WI38 (cell line): ENCODE measurements around the gene SPECC1.

Source experiments
- H3K4me3 ChIP-seq: 2 replicates; pipeline ENCODE4 v1.5.1; 2011; ENCODE audit warnings: low read depth, mild to moderate bottlenecking, control low read depth, low read length
- TF ChIP-seq, protein P1 (sequence below): IDR thresholded peaks from 2 replicates; pipeline ENCODE4 v1.5.1; 2012; ENCODE audit warnings: low read depth, mild to moderate bottlenecking, control low read depth, low read length

Gene SPECC1

DNA sequence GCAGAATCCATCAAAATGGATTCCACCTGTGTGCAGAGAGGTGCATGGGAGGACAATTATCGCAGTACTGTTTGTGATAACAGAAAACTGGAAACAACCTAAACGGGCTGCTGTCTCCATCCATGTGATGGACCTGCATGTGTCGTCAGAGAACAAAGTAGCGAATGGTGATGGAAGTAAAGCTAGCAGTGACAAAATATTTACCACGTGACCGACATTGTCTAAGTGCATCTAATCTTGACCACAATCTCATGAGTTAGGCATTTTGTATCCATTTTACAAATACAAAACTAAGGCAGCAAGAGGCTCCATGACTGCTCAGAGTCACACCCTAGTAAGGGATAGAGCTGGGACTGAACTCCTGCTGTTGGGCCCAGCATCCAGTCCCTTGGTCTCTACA is 270.9 kb downstream of the SPECC1 start:
- no peak overlapping the region for H3K4me3 ChIP-seq
- TF ChIP-seq, protein P1, sequence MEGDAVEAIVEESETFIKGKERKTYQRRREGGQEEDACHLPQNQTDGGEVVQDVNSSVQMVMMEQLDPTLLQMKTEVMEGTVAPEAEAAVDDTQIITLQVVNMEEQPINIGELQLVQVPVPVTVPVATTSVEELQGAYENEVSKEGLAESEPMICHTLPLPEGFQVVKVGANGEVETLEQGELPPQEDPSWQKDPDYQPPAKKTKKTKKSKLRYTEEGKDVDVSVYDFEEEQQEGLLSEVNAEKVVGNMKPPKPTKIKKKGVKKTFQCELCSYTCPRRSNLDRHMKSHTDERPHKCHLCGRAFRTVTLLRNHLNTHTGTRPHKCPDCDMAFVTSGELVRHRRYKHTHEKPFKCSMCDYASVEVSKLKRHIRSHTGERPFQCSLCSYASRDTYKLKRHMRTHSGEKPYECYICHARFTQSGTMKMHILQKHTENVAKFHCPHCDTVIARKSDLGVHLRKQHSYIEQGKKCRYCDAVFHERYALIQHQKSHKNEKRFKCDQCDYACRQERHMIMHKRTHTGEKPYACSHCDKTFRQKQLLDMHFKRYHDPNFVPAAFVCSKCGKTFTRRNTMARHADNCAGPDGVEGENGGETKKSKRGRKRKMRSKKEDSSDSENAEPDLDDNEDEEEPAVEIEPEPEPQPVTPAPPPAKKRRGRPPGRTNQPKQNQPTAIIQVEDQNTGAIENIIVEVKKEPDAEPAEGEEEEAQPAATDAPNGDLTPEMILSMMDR: no peak

DNA sequence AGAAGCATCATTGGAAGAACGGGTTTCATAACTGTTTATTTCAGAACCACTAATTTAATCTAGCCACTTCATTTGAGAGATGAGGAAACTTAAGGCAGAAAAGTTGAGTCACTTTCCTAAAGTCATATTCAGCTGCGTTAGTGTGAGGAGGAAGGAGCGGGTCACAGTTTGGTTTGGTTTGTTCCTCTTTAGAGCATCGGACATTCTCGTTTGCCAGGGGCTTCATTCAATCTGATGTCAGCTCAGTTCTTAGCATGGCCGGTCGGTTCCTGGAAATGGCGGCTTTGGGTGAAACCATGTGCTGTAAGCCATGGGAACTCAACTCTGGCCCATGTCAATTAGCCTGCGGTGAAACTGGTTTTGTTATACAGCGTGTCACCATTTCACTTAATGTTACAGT is 271.7 kb downstream of the SPECC1 start:
- TF ChIP-seq, protein P1: no peak
- no peak overlapping the region for H3K4me3 ChIP-seq

DNA sequence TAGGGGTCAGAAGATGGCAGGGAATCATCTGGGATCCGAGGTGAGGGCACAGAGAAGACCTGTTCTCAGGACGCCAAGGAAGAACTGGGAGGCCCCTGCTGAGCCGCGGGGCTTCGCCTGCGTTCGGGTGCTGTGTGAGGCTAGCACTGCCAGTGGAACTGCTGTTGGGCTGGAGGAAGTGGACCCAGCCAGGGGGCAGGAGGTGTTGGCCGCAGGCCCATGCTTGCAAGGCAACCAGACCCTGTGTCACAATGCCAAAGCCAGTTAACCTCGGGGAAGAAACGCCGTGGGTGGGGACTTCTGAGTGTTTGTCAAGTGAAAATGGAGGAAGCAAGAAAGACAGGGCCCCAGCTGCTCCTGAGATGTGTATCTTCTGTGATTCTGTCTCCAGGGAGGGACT is 272.7 kb downstream of the SPECC1 start:
- H3K4me3 ChIP-seq: no peak overlapping the region
- TF ChIP-seq, protein P1: no peak

DNA sequence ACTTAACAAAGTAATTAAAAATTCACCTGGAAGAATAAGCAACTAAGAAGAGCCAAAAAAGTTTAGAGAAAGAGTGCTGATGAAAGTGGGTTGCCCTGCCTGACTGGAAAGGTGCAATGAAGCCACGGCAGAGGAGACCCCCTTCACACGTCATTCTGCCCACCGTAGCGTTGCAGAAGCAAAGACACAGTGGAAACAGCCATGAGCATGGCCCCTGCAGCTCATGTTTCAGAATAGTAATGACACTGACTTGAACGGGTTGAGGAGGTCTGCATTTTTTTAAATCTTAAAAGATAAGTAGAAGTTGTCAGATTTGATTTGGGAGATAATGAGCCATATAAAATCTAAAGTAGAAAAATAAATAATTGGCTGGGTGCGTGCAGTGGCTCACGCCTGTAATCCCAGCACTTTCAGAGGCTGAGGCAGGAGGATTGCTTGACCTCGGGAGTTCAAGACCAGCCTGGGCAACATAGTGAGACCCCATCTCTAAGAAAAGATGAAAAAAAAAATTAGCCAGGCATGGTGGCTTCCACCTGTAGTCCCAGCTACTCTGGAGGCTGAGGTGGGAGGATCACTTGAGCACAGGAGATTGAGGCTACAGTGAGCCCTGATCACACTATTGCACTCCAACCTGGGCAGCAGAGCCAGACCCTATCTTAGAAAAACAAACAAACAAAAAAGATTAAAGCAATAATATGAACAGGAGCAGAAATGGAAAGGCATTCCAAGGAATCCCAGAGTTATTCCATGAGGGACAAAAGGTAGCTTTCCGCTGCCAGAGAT is 273.6 kb downstream of the SPECC1 start:
- TF ChIP-seq, protein P1: no peak
- no peak overlapping the region for H3K4me3 ChIP-seq

DNA sequence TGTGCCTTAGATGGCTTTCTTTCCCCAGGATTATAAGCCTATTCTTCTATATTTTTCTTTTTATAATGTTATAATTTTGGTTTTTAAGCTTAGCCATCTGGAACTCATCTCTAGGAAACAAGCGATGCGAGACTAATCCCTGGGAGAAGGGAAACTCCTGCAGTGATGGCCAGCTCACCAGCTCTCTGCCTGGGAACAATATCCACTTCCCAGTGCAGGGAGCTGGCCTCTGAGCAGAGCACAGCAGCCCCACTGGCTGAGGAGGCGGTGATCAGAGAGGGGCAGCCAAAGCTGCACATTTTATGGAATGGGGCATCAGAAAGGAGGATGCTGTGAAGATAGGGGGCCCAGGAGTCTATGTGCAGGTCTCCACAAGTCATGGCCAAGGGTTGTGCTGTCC is 274.9 kb downstream of the SPECC1 start:
- H3K4me3 ChIP-seq: no peak overlapping the region
- TF ChIP-seq, protein P1: no peak

DNA sequence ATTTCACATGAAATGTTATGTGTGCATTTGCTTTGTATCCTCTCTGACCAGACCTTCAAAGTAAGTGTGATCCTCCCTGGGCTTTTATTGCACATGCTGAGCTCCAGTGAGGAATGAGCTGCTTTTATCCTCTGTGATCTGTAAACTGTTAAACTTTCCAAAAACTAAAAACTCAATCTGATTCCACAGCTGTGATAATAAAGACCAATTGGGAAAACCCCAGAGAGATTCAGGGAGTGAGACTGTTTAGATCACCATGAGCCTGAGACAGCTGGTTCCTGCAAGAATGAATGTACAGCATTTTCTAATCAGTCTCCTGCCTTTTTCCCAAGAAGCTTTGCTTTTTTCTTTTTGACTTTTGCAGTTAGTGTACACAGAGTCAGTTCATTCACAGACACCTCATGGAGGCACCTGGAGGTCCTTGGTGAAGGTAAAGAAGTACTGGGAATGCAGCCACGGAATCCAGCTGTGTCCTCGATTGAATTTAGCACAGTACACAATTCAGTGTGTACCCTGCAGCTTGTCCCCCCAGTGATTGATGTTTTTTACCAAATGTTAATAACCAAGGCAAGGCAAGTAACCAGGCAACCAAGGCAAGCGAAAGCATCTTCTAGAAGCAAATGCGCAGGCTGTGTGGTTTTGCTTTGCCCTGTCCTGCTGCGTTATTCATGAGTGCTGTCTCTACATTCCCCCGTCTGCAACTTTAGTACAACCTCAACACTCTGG is 275.6 kb downstream of the SPECC1 start:
- TF ChIP-seq, protein P1: no peak
- H3K4me3 ChIP-seq: no peak overlapping the region

DNA sequence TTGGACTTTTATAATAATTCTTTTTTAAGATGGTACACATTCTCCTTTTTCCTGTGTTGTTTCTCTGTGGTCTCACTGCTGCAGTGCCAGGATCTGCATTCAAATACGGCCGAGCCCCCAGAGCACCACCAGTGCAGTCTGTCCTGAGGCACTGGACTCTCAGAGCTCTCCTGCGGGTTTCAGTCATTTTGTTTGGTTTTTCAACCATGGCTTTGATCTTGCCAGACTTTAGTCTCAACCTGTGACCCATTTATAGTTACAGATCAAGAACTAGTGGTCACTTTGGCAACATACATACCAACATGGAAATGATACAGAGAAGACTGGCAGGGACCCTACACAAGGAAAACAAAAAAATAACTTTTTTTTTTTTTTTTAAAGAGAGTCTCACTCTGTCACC is 280.8 kb downstream of the SPECC1 start:
- TF ChIP-seq, protein P1: no peak
- no peak overlapping the region for H3K4me3 ChIP-seq
